GM12891 (cell line): Measurements from ENCODE around the gene CCDC102B.

Experiments used
- POLR2A ChIP-seq: IDR thresholded peaks from 2 replicates; pipeline ENCODE4 v1.6.1; 2011; ENCODE audit warnings: low read depth, low read length, control low read depth
- POLR2AphosphoS5 ChIP-seq: IDR thresholded peaks from 2 replicates; pipeline ENCODE4 v1.6.1; 2011; ENCODE audit warnings: low read depth, low read length, control low read depth
- POU2F2 ChIP-seq: IDR thresholded peaks from 2 replicates; pipeline ENCODE4 v1.6.1; 2011; ENCODE audit warnings: low read depth, mild to moderate bottlenecking, control low read depth, low read length, moderate library complexity

GRCh38 chr18:68979737-68980136, 181.9 kb downstream of the CCDC102B start:
- TF ChIP-seq POLR2AphosphoS5 (no peak), POU2F2 (no peak), POLR2A (no peak)
